ENCODE measurements around the gene SH2D4B. TPM values are rescaled to one million over a fixed set of nuclear protein-coding genes. Genes with fewer than 3 reads are reported as not detected.

SH2D4B gene
- total and polyA plus RNA-seq, 2 of the 13 experiments (the other 11 are each of a cell fraction or from before 2014, with no cell fraction given) = not detected

DNA sequence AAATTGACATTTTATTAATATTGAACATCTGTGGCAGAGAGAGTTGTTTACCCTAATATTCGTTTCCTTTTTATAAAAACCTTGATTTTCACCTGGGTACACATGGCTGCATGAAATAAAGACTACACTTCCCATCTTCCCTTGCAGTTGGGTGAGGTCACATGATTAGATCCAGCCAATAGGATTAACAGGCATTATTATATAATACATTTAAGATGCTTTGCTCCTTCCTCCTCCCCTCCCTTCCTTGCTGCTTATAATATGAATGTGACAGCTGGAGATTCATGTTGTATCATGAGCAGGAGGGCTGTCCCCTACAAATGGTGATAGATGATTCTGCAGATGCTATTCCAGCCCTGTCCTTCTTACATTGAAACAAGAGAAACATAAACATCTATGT is 146.6 kb downstream of the SH2D4B start (continued):
- TF ChIP-seq ZNF280B (CRISPR knock-in tag; IDR thresholded peaks at IDR 0.05; ENCODE audit: borderline replicate concordance) = no peak
- TF ChIP-seq NFYB (CRISPR knock-in tag; IDR thresholded peaks at IDR 0.05) = peak; percentile 77
- no peak for TF ChIP-seq MBD4 (IDR thresholded peaks at IDR 0.05; ENCODE audit: borderline replicate concordance, low read length)
- no peak for TF ChIP-seq MTA3 (CRISPR knock-in tag; IDR thresholded peaks at IDR 0.05)
- TF ChIP-seq, protein P1, sequence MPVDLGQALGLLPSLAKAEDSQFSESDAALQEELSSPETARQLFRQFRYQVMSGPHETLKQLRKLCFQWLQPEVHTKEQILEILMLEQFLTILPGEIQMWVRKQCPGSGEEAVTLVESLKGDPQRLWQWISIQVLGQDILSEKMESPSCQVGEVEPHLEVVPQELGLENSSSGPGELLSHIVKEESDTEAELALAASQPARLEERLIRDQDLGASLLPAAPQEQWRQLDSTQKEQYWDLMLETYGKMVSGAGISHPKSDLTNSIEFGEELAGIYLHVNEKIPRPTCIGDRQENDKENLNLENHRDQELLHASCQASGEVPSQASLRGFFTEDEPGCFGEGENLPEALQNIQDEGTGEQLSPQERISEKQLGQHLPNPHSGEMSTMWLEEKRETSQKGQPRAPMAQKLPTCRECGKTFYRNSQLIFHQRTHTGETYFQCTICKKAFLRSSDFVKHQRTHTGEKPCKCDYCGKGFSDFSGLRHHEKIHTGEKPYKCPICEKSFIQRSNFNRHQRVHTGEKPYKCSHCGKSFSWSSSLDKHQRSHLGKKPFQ (CRISPR knock-in tag; IDR thresholded peaks at IDR 0.05; ENCODE audit: insufficient replicate concordance) = no peak
- TF ChIP-seq ZNF143 (CRISPR knock-in tag; IDR thresholded peaks at IDR 0.05) = peak; percentile 78
- TF ChIP-seq ZNF780A (CRISPR knock-in tag; IDR thresholded peaks at IDR 0.05) = no peak
- no peak for TF ChIP-seq NR2C2 (CRISPR knock-in tag; IDR thresholded peaks at IDR 0.05; ENCODE audit: borderline replicate concordance)
- TF ChIP-seq SETDB1 (CRISPR knock-in tag; IDR thresholded peaks at IDR 0.05; ENCODE audit: borderline replicate concordance) = no peak
- TF ChIP-seq, protein P2, sequence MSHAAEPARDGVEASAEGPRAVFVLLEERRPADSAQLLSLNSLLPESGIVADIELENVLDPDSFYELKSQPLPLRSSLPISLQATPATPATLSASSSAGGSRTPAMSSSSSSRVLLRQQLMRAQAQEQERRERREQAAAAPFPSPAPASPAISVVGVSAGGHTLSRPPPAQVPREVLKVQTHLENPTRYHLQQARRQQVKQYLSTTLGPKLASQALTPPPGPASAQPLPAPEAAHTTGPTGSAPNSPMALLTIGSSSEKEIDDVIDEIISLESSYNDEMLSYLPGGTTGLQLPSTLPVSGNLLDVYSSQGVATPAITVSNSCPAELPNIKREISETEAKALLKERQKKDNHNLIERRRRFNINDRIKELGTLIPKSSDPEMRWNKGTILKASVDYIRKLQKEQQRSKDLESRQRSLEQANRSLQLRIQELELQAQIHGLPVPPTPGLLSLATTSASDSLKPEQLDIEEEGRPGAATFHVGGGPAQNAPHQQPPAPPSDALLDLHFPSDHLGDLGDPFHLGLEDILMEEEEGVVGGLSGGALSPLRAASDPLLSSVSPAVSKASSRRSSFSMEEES (CRISPR knock-in tag; IDR thresholded peaks at IDR 0.05) = no peak
- no peak for TF ChIP-seq GTF3A (CRISPR knock-in tag; conservative IDR thresholded peaks at IDR 0.05)

Measured in HepG2 (cell line).